ENCODE results near the gene IDH3B.

GRCh38 chr20:2663364-2663886, 591 bp downstream of the IDH3B start:
- TF ChIP-seq, protein P1, sequence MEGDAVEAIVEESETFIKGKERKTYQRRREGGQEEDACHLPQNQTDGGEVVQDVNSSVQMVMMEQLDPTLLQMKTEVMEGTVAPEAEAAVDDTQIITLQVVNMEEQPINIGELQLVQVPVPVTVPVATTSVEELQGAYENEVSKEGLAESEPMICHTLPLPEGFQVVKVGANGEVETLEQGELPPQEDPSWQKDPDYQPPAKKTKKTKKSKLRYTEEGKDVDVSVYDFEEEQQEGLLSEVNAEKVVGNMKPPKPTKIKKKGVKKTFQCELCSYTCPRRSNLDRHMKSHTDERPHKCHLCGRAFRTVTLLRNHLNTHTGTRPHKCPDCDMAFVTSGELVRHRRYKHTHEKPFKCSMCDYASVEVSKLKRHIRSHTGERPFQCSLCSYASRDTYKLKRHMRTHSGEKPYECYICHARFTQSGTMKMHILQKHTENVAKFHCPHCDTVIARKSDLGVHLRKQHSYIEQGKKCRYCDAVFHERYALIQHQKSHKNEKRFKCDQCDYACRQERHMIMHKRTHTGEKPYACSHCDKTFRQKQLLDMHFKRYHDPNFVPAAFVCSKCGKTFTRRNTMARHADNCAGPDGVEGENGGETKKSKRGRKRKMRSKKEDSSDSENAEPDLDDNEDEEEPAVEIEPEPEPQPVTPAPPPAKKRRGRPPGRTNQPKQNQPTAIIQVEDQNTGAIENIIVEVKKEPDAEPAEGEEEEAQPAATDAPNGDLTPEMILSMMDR (IDR thresholded peaks at IDR 0.05), result no peak
- no peak for TF ChIP-seq POLR2A (IDR thresholded peaks at IDR 0.05)
